ENCODE results near the gene WIPI1.

WIPI1 gene

GRCh38 chr17:68400404-68400735 is 56.9 kb downstream of the WIPI1 start:
- TF ChIP-seq, protein P1, sequence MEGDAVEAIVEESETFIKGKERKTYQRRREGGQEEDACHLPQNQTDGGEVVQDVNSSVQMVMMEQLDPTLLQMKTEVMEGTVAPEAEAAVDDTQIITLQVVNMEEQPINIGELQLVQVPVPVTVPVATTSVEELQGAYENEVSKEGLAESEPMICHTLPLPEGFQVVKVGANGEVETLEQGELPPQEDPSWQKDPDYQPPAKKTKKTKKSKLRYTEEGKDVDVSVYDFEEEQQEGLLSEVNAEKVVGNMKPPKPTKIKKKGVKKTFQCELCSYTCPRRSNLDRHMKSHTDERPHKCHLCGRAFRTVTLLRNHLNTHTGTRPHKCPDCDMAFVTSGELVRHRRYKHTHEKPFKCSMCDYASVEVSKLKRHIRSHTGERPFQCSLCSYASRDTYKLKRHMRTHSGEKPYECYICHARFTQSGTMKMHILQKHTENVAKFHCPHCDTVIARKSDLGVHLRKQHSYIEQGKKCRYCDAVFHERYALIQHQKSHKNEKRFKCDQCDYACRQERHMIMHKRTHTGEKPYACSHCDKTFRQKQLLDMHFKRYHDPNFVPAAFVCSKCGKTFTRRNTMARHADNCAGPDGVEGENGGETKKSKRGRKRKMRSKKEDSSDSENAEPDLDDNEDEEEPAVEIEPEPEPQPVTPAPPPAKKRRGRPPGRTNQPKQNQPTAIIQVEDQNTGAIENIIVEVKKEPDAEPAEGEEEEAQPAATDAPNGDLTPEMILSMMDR (conservative IDR thresholded peaks at IDR 0.05; ENCODE audit: low read depth) = no peak
- ChIA-PET POLR2A (ENCODE audit: low non-redundant PET) (no interaction called here), CTCF (interaction anchor here (1.0 kb wide), 1 partner anchor 112 kb away, joined by 3 read pairs; no protein-coding TSS in a partner anchor)
- H3K27ac ChIP-seq = no peak overlapping the region
- no peak for DNase-seq (ENCODE audit: low spot score)

DNA sequence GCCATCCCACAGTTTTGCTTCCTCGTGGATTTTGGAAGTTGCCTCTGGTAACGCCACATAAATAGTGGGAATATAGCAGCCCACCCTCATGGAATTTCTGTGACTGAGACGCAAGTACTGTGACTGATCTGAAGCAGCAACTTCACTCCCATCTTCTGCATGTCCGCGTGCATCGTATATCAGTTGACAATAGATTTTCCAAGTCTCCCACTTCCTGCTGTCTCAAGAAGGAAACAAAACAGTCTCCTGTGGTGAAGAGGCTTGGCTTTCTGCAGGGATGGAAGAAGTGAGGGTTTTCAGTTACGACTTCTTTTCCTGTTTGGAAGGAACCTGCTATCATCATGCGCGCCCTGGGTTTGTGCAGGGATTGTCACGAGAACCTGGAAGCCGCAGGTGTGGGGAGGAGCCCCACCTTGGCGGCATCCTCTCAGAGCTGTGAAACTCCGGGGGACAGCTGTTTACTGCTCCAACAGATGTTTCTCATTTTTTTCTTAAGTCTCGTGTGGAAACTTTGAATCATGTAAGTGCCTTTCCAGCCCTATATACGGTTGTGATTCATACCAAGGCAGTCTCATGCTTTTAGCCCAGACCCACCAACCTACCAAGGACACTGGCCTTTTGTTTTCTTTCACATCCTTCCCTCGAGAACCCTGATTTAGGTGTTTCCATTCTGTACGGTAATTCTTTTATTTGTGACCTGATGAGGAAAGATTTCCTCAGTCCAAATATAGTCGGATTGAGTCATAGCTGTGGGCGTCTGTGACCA is 57.5 kb downstream of the WIPI1 start:
- ChIA-PET CTCF (interaction anchor here (0.6 to 1.5 kb wide), 12 partner anchors 11 to 135 kb away, joined by 3 to 18 read pairs (median 4); no protein-coding TSS in a partner anchor), POLR2A (ENCODE audit: low non-redundant PET) (no interaction called here)
- no peak overlapping the region for H3K27ac ChIP-seq
- DNase-seq (ENCODE audit: low spot score) = no peak
- TF ChIP-seq, protein P1 (conservative IDR thresholded peaks at IDR 0.05; ENCODE audit: low read depth) = no peak

GRCh38 chr17:68398691-68399637 is 58.3 kb downstream of the WIPI1 start:
- POLR2A ChIA-PET (ENCODE audit: low non-redundant PET) = no interaction called here
- peak; percentile 77 for DNase-seq (ENCODE audit: low spot score)
- no peak overlapping the region for H3K27ac ChIP-seq
- TF ChIP-seq, protein P1 (conservative IDR thresholded peaks at IDR 0.05; ENCODE audit: low read depth) = peak; percentile 74
- CTCF ChIA-PET = interaction anchor here (0.5 to 1.5 kb wide), 16 partner anchors 10 to 970 kb away, joined by 3 to 18 read pairs (median 4); no protein-coding TSS in a partner anchor

- POLR2A ChIA-PET (ENCODE audit: low non-redundant PET) = no interaction called here
- no peak overlapping the region for H3K27ac ChIP-seq
- TF ChIP-seq, protein P1 (conservative IDR thresholded peaks at IDR 0.05; ENCODE audit: low read depth) = no peak
- CTCF ChIA-PET = no interaction called here
- DNase-seq (ENCODE audit: low spot score) = no peak
Observed at GRCh38 chr17:68397108-68397536, 60.2 kb downstream of the WIPI1 start.

DNA sequence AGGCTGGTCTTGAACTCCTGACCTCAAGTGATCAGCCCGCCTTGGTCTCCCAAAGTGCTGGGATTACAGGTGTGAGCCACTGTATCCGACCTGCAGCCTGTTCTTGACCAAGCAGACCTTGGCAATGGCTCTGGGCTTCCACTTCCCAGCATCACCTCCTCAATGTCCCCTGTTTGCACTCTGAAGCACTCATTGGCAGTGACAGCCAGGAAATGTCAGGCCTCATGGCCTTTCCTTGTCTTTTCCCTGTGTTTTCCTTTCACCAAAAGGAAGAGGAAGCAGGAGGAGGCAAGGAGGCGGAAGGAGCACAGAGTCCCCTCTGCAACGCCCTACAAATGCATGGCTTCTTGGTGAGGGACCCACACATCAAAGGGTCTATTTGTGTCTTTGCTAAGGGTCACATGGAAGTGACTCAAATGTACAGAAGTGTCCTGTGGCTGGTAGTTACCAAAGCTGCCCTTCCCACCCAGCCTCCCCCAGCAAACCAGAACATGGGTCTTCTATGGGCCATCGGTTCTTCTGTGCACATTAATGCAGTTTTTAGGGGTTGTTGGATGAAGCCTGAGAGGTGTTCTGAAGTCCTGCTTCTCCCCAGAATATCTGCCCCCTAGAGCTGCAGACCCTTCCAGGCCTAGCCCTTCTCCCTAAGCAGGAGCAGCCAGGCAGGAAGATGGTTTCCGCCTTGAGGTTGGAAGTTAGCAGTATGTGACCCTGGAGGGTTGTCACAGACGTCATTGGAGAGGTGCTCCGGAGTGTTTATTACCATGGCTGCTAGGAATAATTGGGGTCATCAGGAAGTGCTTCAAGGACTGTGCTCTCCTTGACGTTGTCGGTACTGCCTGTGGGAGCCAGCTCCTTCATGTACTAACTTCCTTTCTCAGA is 60.8 kb downstream of the WIPI1 start:
- ChIA-PET POLR2A (ENCODE audit: low non-redundant PET) (no interaction called here), CTCF (no interaction called here)
- no peak overlapping the region for H3K27ac ChIP-seq
- TF ChIP-seq, protein P1 (conservative IDR thresholded peaks at IDR 0.05; ENCODE audit: low read depth) = no peak
- DNase-seq (ENCODE audit: low spot score) = no peak

Data from RWPE1 (cell line).